ENCODE data around the gene SNRPB.

Gene SNRPB

DNA sequence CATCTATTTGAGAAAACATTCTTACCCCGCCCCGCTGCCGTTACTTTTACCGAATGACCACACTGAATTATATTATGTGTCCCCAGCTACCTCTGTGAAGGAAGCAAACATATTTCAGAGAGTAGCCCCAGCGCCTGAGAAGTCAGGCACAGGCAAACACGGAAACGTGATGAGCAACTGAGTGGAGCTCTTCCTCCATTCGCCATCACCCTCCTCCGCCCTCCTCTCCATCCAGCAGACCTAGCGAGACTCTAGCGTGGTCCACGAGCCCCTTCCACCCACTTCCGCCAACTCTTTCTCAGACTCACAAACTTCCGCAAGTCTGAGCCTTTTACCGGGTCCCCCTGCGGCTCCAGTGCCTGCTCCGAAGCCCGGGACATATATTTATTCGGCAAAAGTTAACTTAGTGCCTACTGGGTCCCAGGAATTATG, 582 bp downstream of the SNRPB start:
- Histone ChIP-seq H3K9me3 (ENCODE audit: insufficient read depth, low read length, severe bottlenecking) (no peaks in the 10 kb centered on the region), H2AFZ (ENCODE audit: low read depth, low read length) (peak overlapping the region; percentile 74), H3K9ac (ENCODE audit: low read depth, low read length) (peak overlapping the region; percentile 95), H3K27me3 (ENCODE audit: insufficient read depth, low read length, poor library complexity) (no peaks in the 10 kb centered on the region), H3K27ac (ENCODE audit: low read length) (peak overlapping the region; percentile 95), H3K79me2 (ENCODE audit: insufficient read depth, low read length) (peaks cover 55% of the 10 kb centered on the region), H3K4me3 (ENCODE audit: low read depth in 1 of 2, low read length in 2 of 2) (peak overlapping the region; percentile 92 to 99), H4K20me1 (ENCODE audit: insufficient read depth, low read length) (peaks cover 50% of the 10 kb centered on the region), H3K4me2 (ENCODE audit: insufficient read depth, low read length) (peak overlapping the region; percentile 63), H3K4me1 (ENCODE audit: insufficient read depth, low read length) (peaks cover 43% of the 10 kb centered on the region), H3K36me3 (ENCODE audit: insufficient read depth, low read length) (peaks cover 53% of the 10 kb centered on the region)
- DNase-seq (peak; percentile 79), ATAC-seq (ENCODE audit: insufficient read depth, low read depth) (peak; percentile 70)
- TF ChIP-seq EZH2 (IDR thresholded peaks at IDR 0.05; ENCODE audit: borderline replicate concordance, low read depth, low read length, severe bottlenecking), result no peak
- TF ChIP-seq, protein P1, sequence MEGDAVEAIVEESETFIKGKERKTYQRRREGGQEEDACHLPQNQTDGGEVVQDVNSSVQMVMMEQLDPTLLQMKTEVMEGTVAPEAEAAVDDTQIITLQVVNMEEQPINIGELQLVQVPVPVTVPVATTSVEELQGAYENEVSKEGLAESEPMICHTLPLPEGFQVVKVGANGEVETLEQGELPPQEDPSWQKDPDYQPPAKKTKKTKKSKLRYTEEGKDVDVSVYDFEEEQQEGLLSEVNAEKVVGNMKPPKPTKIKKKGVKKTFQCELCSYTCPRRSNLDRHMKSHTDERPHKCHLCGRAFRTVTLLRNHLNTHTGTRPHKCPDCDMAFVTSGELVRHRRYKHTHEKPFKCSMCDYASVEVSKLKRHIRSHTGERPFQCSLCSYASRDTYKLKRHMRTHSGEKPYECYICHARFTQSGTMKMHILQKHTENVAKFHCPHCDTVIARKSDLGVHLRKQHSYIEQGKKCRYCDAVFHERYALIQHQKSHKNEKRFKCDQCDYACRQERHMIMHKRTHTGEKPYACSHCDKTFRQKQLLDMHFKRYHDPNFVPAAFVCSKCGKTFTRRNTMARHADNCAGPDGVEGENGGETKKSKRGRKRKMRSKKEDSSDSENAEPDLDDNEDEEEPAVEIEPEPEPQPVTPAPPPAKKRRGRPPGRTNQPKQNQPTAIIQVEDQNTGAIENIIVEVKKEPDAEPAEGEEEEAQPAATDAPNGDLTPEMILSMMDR (IDR thresholded peaks at IDR 0.05; ENCODE audit: borderline replicate concordance, extremely low read depth, low read length, poor library complexity, severe bottlenecking), result no peak

DNA sequence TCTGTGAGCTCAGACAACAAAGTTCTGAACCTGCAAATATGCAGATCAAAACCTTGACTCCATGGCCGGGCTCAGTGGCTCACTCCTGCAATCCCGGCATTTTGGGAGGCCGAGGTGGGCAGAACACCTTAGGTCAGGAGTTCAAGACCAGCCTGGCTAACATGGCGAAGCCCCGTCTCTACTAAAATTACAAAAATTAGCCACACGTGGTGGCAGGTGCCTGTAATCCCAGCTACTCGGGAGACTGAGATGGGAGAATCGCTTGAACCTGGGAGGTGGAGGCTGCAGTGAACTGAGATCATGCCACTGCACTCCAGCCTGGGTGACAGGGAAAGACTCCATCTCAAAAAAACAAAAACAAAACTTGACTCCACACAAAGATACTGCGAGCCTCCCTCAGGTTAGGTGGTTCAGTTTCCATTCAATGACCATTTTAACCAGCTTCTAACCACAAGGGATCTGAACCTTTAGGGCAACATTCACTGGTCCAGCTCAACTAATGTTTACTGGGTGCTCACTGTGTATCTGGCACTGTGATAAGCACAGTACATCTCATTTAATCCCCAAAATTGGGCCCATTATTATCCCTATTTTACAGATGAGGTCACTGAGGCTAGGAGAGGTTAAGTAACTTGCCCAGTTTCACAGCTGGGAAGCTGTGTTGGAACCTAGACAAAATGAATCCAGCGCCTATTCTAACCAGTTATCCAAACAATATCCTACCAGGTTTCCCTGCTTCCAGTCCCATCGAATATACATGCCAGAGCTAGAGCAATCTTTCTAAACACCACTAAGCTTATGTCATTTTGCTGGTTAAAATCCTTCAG, 1.8 kb downstream of the SNRPB start:
- ATAC-seq (ENCODE audit: insufficient read depth, low read depth) (no peak), DNase-seq (no peak)
- Histone ChIP-seq H3K4me3 (ENCODE audit: low read depth in 1 of 2, low read length in 2 of 2) (peak overlapping the region; percentile 92 to 99; a peak in 3 of 4 replicates), H3K79me2 (ENCODE audit: insufficient read depth, low read length) (peaks cover 66% of the 10 kb centered on the region), H3K27ac (ENCODE audit: low read length) (peak overlapping the region; percentile 95), H3K9me3 (ENCODE audit: insufficient read depth, low read length, severe bottlenecking) (no peaks in the 10 kb centered on the region), H3K27me3 (ENCODE audit: insufficient read depth, low read length, poor library complexity) (no peaks in the 10 kb centered on the region), H2AFZ (ENCODE audit: low read depth, low read length) (no peak overlapping the region), H3K4me2 (ENCODE audit: insufficient read depth, low read length) (peak overlapping the region; percentile 63), H3K9ac (ENCODE audit: low read depth, low read length) (peak overlapping the region; percentile 95), H3K36me3 (ENCODE audit: insufficient read depth, low read length) (peaks cover 65% of the 10 kb centered on the region), H3K4me1 (ENCODE audit: insufficient read depth, low read length) (peaks cover 43% of the 10 kb centered on the region), H4K20me1 (ENCODE audit: insufficient read depth, low read length) (peaks cover 61% of the 10 kb centered on the region)
- no peak for TF ChIP-seq EZH2 (IDR thresholded peaks at IDR 0.05; ENCODE audit: borderline replicate concordance, low read depth, low read length, severe bottlenecking)
- TF ChIP-seq, protein P1 (IDR thresholded peaks at IDR 0.05; ENCODE audit: borderline replicate concordance, extremely low read depth, low read length, poor library complexity, severe bottlenecking), result no peak

DNA sequence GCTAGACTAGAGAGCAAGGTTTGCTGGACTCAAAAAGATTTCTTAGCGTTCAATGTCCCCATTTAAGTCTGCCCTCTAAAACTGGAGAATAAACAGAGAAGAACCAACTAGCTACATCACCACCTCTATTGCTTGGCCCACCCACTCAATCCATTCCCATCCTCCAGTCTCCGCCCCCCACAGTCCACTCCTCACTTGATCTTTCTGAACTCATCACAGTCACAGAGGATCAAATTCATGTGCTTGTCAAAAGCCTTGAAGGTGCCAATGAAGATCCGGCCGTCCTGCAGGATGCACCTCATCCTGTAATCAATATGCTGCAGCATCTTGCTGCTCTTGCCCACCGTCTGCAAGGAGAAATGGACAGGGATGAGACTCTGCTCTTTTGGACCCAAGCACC, 3.2 kb downstream of the SNRPB start:
- peak overlapping the region; percentile 95; the same call in 1 of the 2 replicates for H3K9ac ChIP-seq (ENCODE audit: low read depth, low read length)
- ATAC-seq (ENCODE audit: insufficient read depth, low read depth) (no peak), DNase-seq (no peak)
- H3K4me3 ChIP-seq (ENCODE audit: low read depth in 1 of 2, low read length in 2 of 2), result peak overlapping the region in 1 of 2 experiments; percentile 92; a peak in 1 of 4 replicates
- peaks cover 70% of the 10 kb centered on the region for H3K79me2 ChIP-seq (ENCODE audit: insufficient read depth, low read length)
- no peaks in the 10 kb centered on the region for H3K9me3 ChIP-seq (ENCODE audit: insufficient read depth, low read length, severe bottlenecking)
- no peak overlapping the region for H3K27ac ChIP-seq (ENCODE audit: low read length)
- peak overlapping the region; percentile 63; the same call in 1 of the 2 replicates for H3K4me2 ChIP-seq (ENCODE audit: insufficient read depth, low read length)
- H3K36me3 ChIP-seq (ENCODE audit: insufficient read depth, low read length), result peaks cover 79% of the 10 kb centered on the region
- no peak overlapping the region for H2AFZ ChIP-seq (ENCODE audit: low read depth, low read length)
- TF ChIP-seq EZH2 (IDR thresholded peaks at IDR 0.05; ENCODE audit: borderline replicate concordance, low read depth, low read length, severe bottlenecking), result no peak
- TF ChIP-seq, protein P1 (IDR thresholded peaks at IDR 0.05; ENCODE audit: borderline replicate concordance, extremely low read depth, low read length, poor library complexity, severe bottlenecking), result no peak
- H3K4me1 ChIP-seq (ENCODE audit: insufficient read depth, low read length), result peaks cover 43% of the 10 kb centered on the region
- no peaks in the 10 kb centered on the region for H3K27me3 ChIP-seq (ENCODE audit: insufficient read depth, low read length, poor library complexity)
- peaks cover 75% of the 10 kb centered on the region for H4K20me1 ChIP-seq (ENCODE audit: insufficient read depth, low read length)
